Adrenal gland (tissue), 12 donors: ENCODE measurements around the gene LLGL1. TPM values are rescaled to one million over a fixed set of nuclear protein-coding genes. Genes with fewer than 3 reads are reported as not detected.
A peak's percentile ranks its signal among the peaks of the same experiment; 100 is the strongest.

Source experiments
- DNase-seq, 7 donors: peaks; one replicate each; pipeline ENCODE4 v3.0.0-alpha.2; 2019 to 2020
- H3K27ac ChIP-seq, 5 donors: fragments of 200-600 bp; sonication (generic) in 4 of 5; 1 replicate in 3 of 5; 2 replicates in 2 of 5; pipeline versions ENCODE4 v1.5.1 to v1.8.0; 2016 to 2020; ENCODE audit warnings: mild to moderate bottlenecking in 1 of 5
- H3K27me3 ChIP-seq: fragments of 200-600 bp; 2 replicates; pipeline ENCODE4 v1.8.0; 2021
- H3K36me3 ChIP-seq, 2 donors: fragments of 200-600 bp; replicated peaks in 1 of 2; 1 replicate in 1 of 2; 2 replicates in 1 of 2; pipeline versions ENCODE4 v1.5.1 to v1.8.0; 2018 to 2022
- H3K4me1 ChIP-seq, 2 donors: fragments of 200-600 bp; replicated peaks in 1 of 2; 1 replicate in 1 of 2; 2 replicates in 1 of 2; pipeline versions ENCODE4 v1.5.1 to v1.8.0; 2018 to 2021
- H3K4me3 ChIP-seq, 4 donors: fragments of 200-600 bp; sonication (generic) in 3 of 4; one replicate each; pipeline ENCODE4 v1.5.1; 2016 to 2018
- H3K9me3 ChIP-seq, 3 donors: fragments of 200-600 bp; sonication (generic) in 1 of 3; replicated peaks in 1 of 3; 1 replicate in 2 of 3; 2 replicates in 1 of 3; pipeline versions ENCODE4 v1.5.1 to v1.8.0; 2016 to 2021
- POLR2A ChIP-seq, 2 donors: fragments of 450-650 bp; IDR thresholded peaks; one replicate each; pipeline ENCODE4 v1.6.1; 2017; ENCODE audit warnings: antibody characterized with exemption in 2 of 2, mild to moderate bottlenecking in 2 of 2, moderate library complexity in 1 of 2
- WGBS, 4 donors: extraction: QIAGEN DNeasy Blood & Tissue Kit in 2 of 4; methylation state at CpG; one replicate each; pipeline versions ENCODE4 v1.1.5 to v1.1.7; 2013 to 2017; 5-methylcytosine and 5-hydroxymethylcytosine counted together
- intact Hi-C, 2 donors: fragments of 100-400 bp; cut with DNase I; formaldehyde crosslinking; loops; one replicate each; pipeline versions ENCODE4 v1.14.1 to v1.15.0; 2022 to 2023
- polyA plus RNA-seq, 3 donors: library from polyadenylated mRNA; stranded (reverse); fragments of 200-250 nt in 2 of 3; fragments of 350-450 nt in 1 of 3; fragmentation: Illumina TruSeq in 1 of 3; extraction: RNeasy Lipid Tissue Mini Kit (QIAGEN cat#74804) in 1 of 3; gene quantifications; one replicate each; pipeline ENCODE4 v1.2.3, GENCODE V29; 2013 to 2014
- total RNA-seq, 9 donors: library from RNA; depleted of rRNA in 4 of 9; stranded (reverse); fragments of >200 nt in 4 of 9; fragments of 120-200 nt in 1 of 9; fragmentation: NEBNext Ultra II Directional in 1 of 9; extraction: Animal tissue kit (Norgen Biotek cat#: 25700) in 1 of 9; gene quantifications; one replicate each; pipeline versions ENCODE4 v1.1.0 to v1.2.4, GENCODE V29; 2013 to 2023
- TF ChIP-seq, protein P1 (sequence below), 6 experiments: fragments of 450-650 bp in 4 of 6; fragments of 200-600 bp in 2 of 6; sonication (generic) in 1 of 6; IDR thresholded peaks; 1 replicate in 5 of 6; 2 replicates in 1 of 6; pipeline versions ENCODE4 v1.5.1 to v1.8.0; 2016 to 2021; ENCODE audit warnings: antibody characterized with exemption in 6 of 6, mild to moderate bottlenecking in 2 of 6, moderate library complexity in 1 of 6
- donor health status: healthy with polysubstance abuse.
- donor health status: Bipolar disorder and iron deficiency.
- donor health status: DM: yes; HTN: yes; CAD: no.
- donor health status: DM: no; HTN: no; CAD: no.
- donor health status: DM: no; HTN: no; CAD: no.
- donor health status: DM: yes; HTN: yes; CAD: no.

LLGL1 gene
- total and polyA plus RNA-seq, 12 donors: 4.1 to 65.1 (median 36.5) TPM

DNA sequence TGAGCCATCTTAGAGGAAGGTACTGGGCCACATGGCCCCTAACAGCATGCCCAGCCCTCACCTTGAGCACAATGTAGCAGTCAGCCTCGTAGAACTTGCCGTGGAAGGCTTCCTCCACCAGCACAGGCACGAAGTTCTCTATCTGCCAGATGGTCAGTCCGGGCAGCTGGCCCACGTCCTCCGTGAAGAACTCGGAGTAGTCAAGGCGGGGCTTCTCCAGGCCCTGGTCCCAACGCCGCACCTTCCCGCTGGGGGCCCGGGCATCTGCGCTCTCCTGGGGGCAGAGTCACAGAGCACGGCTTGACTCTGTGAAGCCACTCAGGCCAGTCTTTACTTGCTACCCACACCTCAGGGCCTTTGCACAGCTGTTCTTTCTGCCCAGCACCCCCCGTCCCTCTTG lies 25.8 kb downstream of the LLGL1 start:
- Histone ChIP-seq H3K27me3 (no peaks in the 10 kb centered on the region), H3K9me3 (no peaks in the 10 kb centered on the region), H3K4me3 (no peak overlapping the region), H3K4me1 (peaks cover 15 to 27% of the 10 kb centered on the region in 2 donors), H3K27ac (peak overlapping the region in 1 of 5 donors; percentile 30), H3K36me3 (peaks cover 0 to 100% of the 10 kb centered on the region in 2 donors)
- WGBS, 4 donors: 71 to 87% (median 78%) methylated on average over 13 to 15 of the region's 15 CpGs
- intact Hi-C loops: loop anchor here in 1 of 2 donors (10.0 kb wide), 1 partner anchor 66 kb away; the partner anchor contains the start of gene ALKBH5
- TF ChIP-seq POLR2A (IDR thresholded peaks at IDR 0.05): no peak
- TF ChIP-seq, protein P1, sequence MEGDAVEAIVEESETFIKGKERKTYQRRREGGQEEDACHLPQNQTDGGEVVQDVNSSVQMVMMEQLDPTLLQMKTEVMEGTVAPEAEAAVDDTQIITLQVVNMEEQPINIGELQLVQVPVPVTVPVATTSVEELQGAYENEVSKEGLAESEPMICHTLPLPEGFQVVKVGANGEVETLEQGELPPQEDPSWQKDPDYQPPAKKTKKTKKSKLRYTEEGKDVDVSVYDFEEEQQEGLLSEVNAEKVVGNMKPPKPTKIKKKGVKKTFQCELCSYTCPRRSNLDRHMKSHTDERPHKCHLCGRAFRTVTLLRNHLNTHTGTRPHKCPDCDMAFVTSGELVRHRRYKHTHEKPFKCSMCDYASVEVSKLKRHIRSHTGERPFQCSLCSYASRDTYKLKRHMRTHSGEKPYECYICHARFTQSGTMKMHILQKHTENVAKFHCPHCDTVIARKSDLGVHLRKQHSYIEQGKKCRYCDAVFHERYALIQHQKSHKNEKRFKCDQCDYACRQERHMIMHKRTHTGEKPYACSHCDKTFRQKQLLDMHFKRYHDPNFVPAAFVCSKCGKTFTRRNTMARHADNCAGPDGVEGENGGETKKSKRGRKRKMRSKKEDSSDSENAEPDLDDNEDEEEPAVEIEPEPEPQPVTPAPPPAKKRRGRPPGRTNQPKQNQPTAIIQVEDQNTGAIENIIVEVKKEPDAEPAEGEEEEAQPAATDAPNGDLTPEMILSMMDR (IDR thresholded peaks at IDR 0.05): no peak
- DNase-seq: no peak

DNA sequence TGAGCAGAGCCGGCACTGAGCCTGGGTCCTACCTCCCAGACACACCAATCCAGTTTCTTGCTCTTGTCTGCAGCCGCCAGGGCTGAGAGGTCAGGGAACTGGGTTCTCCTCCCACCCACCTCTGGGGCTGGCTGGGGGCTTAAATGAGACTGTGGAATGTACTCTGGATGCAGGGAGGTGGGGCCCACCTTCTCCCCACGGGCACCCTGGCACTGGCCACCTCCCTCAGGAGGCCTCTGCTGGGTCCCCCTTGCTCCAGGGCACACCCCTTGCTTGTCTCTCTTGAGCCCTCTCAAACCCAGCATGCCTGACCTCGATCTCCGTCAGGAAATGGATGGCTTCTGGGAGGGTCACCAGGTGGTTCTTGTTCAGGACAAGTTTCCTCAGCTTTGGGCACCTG lies 26.7 kb downstream of the LLGL1 start:
- H3K4me1 ChIP-seq: peaks cover 19 to 29% of the 10 kb centered on the region in 2 donors
- no peak overlapping the region for H3K4me3 ChIP-seq
- TF ChIP-seq POLR2A (IDR thresholded peaks at IDR 0.05): no peak
- TF ChIP-seq, protein P1 (IDR thresholded peaks at IDR 0.05): no peak
- WGBS, 4 donors: 76 to 85% (median 83%) methylated on average over 4 to 5 of the region's 5 CpGs
- no peaks in the 10 kb centered on the region for H3K9me3 ChIP-seq
- DNase-seq: no peak
- peaks cover 0 to 97% of the 10 kb centered on the region in 2 donors for H3K36me3 ChIP-seq
- H3K27ac ChIP-seq: no peak overlapping the region
- intact Hi-C loops: loop anchor here in 1 of 2 donors (10.0 kb wide), 1 partner anchor 67 kb away; the partner anchor contains the start of gene ALKBH5
- no peaks in the 10 kb centered on the region for H3K27me3 ChIP-seq

DNA sequence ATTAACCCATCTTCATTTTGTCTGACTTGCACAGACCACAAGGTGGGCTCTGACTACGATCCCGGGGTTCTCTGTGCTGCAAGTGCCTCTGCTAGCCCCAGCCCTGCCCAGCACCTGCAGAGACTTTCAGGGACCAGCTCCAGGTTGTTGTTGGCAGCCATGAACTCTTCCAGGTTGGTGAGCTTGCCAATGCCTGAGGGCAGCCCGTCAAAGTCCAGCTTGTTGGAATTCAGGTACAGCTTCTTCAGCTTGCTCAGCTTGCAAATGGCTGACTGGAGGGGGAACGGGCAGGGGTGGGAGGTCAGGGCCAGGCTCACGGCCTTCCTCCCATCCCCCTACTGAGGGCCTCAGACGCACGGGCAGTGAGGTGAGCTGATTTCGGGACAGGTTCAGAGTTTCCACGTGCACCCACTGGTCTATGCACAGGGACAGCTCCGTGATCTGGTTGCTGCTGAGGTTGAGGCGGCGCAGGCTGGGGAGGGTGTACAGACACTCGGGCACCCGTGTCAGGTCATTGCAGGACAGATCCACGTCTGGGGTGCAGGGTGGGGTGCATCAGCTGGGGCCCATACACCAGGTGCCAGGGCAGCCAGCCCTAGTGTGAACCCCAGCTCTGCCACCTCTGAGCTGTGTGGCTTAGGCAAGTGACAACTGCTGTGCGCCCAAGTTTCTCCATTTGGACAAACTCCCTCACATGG lies 27.9 kb downstream of the LLGL1 start:
- no peak for TF ChIP-seq POLR2A (IDR thresholded peaks at IDR 0.05)
- TF ChIP-seq, protein P1 (IDR thresholded peaks at IDR 0.05): no peak
- H3K27ac ChIP-seq: no peak overlapping the region
- H3K9me3 ChIP-seq: no peaks in the 10 kb centered on the region
- DNase-seq: no peak
- WGBS, 4 donors: 75 to 82% (median 77%) methylated on average over 7 to 16 of the region's 16 CpGs
- H3K27me3 ChIP-seq: no peaks in the 10 kb centered on the region
- intact Hi-C loops: loop anchor here in 1 of 2 donors (10.0 kb wide), 1 partner anchor 69 kb away; the partner anchor contains the start of gene ALKBH5
- H3K36me3 ChIP-seq: peaks cover 0 to 85% of the 10 kb centered on the region in 2 donors
- peaks cover 16 to 23% of the 10 kb centered on the region in 2 donors for H3K4me1 ChIP-seq
- no peak overlapping the region for H3K4me3 ChIP-seq

DNA sequence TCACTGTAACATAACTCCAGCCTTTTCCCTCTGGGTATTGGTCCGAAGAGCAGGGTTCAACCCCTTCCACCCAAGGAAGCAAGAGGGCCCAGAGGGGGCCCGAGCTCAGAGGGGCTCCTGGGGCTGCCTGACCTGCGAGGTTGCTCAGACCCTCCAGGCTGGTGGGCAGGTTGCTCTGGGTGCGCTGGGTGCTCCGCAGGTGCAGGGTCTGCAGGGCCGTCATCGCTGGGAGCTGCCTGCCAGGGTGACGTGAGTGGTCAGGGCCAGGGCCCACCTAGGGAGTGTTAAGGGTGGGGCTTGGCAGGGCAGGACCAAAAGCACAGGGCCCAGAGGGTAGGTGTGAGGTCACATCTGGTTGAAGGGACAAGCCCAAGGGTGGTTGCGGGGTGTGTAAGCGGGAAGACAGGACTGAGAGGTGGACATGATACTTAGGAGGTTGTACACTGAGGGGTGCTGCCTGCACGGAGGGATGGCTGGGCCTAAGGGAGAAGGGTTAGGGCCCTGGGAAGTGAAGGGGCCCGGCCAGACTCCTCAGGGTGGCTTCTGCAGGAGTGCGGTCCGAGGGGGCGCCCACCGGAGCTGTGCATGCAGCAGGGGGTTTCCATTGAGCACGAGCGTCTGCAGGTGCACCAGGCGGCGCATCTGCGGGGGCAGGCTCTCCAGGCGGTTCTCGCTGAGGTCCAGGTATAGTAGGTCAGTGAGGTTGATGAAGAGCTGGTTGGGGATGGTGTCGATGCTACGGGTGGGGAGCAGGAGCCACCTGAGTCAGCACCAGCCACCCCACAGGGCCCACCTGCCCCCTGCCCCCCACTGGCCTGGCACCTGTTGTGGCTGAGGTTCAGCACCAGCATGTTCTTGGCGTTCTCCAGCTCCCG lies 28.7 kb downstream of the LLGL1 start:
- WGBS, 4 donors: 84 to 94% (median 91%) methylated on average over 6 to 27 of the region's 27 CpGs
- intact Hi-C loops: loop anchor here in 1 of 2 donors (10.0 kb wide), 1 partner anchor 69 kb away; the partner anchor contains the start of gene ALKBH5
- H3K36me3 ChIP-seq: peaks cover 0 to 76% of the 10 kb centered on the region in 2 donors
- H3K27me3 ChIP-seq: no peaks in the 10 kb centered on the region
- H3K9me3 ChIP-seq: no peaks in the 10 kb centered on the region
- no peak overlapping the region for H3K4me3 ChIP-seq
- TF ChIP-seq POLR2A (IDR thresholded peaks at IDR 0.05): no peak
- TF ChIP-seq, protein P1 (IDR thresholded peaks at IDR 0.05): no peak
- H3K4me1 ChIP-seq: peaks cover 16 to 22% of the 10 kb centered on the region in 2 donors
- DNase-seq: no peak
- H3K27ac ChIP-seq: no peak overlapping the region
